Stimulated activated CD8-positive, alpha-beta memory T cell treated with anti-CD3 and anti-CD28 coated beads, Interleukin-4, amount 100 ng/mL, for 24 hours (primary cell): ENCODE results near the gene ZFTA.
"Not testable (repeated sequence)": the region's sequence is repeated elsewhere in the genome, so short reads cannot be mapped to it uniquely, and the experiment has no call there.

Experiments
- DNase-seq: peaks from one replicate; pipeline ENCODE4 v3.0.0-alpha.2; 2020; ENCODE audit warnings: low read depth

The ZFTA gene

DNA sequence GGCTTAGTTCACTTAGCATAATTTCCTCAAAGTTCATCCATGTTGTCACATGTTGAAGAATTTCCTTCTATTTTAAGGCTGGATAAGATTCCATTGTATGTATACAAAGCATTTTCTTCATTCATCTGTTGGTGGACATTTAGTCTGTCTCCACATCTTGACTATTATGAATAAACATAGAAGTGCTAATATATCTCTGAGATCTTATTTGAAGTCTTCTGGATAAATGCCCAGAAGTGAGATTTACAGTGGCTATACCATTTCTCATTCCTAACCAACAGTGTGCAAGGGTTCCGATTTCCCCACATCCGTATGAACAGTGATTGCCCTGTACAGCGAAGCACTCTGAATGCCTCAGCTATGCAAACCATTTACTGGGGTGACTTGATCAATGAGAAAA is 6.6 kb upstream of the ZFTA start:
- no peak for DNase-seq

DNA sequence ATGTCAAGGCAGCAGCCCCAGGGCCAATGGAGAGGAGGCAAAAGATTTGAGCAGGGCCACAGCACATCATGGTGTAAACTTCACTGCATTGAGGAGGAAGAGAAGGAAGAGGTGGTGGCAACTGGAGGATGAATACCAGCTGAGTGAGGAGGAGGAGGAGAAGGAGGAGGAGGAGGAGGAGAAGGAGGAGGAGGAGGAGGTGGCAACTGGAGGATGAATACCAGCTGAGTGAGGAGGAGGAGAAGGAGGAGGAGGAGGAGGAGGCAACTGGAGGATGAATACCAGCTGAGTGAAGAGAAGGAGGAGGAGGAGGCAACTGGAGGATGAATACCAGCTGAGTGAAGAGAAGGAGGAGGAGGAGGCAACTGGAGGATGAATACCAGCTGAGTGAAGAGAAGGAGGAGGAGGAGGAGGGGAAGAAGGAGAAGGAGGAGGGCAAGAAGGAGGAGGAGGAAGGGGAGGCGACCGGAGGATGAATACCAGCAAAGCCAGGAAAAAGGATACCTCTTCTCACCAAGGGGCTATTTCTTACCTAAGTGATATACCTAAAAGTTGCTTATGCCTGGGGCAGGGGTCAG is 3.3 kb upstream of the ZFTA start:
- DNase-seq, result not testable (repeated sequence)

DNA sequence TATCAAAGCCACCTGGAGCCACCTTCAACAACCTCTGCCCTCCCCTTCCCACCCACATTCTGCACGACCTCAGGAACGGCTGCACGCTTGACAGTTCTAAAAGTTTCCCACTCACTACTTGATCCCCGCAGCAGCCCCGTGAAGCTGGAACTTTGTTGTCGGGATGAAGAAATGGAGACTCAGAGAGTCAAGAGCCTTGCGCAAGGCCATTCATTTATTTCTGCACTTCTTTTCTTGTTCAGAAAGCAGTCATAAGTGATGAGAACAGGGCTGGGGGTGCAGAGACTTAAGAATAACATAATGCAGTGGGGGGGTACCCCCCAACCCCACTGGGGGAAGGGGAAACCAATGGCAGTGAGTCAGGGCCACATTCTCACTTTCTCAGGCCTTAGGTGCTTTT is 2.2 kb upstream of the ZFTA start:
- DNase-seq, result no peak

DNA sequence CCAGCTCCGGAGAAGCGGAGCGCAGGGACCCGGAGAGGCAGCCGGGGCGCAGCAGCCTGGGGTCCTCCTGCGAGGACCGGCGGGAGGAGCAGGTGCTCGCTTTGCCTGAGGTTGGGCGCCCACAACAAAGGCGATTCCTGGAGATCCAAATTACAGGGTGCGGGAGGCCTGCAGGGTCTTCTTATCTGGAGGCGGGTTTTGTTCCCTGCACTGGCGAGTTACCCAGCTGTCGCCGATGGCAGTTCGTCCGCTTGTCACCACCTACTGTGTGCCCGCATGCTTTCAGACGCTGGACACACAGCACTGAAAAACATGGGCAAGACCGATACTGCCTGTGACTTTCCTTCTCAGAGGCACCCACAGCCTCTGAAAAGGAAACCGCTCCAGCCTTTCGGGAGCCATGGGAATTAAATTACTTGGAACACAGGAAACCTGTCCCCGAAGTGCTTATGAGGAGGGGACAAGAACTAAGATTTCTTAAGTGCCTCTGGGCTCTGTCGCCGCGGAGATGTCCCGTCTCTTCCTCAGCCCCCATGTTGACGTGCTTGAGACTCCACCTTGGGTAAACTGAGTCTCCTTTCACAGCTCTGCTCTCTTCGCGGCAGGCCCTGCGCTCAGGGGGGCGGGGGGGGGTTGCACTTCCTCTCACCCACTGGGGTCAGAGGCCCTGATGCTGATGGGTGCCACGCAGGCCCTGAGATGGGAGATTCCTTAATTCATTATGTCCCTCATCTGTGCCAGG is 1.3 kb upstream of the ZFTA start:
- no peak for DNase-seq

DNA sequence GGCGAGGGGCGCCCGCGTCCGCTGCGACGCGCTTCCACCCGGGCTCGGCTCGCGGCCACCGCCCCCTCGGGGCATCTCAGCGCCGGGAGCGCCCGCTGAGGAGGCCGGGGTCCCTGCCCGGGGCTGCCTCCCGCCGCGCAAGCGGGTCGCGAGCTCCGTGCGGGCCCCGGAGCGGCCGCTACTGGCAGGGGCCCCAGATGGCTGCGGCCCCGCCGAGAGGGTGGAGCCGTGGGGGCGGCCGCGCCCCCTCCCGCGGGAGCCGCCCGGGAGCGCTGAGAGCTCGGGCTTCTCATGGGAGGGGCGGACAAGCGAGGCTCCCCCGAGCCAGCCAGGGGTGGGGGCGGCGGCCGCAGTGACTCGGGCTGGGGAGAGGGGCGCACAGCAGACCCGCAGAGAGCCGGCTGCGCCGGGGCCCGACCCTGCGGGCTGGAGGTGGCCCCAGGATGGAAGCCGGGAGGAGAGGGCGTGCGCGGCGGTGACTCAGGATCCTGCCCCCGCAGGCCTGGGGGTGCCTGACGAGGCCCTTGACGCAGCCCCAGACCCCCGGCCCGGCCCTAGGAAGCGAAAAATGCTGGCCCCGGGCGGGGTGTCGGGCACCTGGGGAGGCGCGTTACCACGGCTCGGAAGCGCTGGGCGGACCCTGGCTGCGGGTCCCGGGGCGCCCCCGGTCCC is 603 bp upstream of the ZFTA start:
- peak; percentile 25 for DNase-seq

DNA sequence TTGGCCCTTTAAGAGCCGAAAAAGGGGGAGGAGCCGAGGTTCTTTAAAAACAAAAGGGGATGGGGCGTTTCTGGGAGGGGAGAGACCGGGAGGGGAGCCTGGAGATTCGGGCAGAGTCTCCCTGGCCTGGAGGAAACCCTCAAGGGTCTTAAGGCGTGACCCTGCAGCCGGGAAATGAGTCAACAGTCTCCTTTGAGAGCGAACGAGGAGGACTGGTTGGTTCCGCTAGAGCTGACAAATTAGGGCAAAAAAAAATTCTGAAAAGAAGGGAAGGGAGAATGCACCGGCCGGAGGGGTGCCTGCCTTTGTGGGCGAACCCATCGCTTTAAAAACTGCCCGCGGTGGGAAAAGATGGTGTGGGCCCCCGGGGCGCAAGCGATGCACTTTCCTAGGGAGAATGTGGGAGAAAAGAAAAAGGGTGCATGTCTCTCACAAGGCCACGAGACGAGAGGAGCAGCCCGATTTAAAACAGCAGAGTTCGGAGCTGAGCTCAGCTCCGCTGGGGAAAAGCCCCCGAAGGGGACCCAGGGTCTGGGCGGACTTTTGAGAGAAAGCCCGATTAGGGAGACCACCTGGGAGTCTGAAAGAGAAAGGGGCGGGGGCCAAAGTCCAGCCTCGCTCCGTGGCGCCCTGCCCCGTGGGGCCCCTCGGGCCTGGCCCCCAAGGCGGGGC is 874 bp downstream of the ZFTA start:
- DNase-seq, result peak; percentile 15

DNA sequence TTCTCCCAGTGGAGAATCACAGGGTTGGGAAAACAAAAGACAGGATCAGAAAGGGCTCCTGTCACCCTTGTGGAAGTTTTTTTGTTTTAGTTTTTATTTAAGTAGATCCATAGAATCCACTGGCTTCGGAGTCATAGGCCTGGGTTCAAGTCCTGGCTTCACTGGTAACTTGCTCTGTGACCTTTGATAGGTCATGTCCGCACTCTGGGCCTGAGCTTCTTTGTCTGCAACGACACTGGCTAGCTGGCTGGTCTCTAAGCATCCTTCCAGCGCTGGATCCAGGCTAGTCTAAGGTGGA is 1.4 kb downstream of the ZFTA start:
- no peak for DNase-seq

DNA sequence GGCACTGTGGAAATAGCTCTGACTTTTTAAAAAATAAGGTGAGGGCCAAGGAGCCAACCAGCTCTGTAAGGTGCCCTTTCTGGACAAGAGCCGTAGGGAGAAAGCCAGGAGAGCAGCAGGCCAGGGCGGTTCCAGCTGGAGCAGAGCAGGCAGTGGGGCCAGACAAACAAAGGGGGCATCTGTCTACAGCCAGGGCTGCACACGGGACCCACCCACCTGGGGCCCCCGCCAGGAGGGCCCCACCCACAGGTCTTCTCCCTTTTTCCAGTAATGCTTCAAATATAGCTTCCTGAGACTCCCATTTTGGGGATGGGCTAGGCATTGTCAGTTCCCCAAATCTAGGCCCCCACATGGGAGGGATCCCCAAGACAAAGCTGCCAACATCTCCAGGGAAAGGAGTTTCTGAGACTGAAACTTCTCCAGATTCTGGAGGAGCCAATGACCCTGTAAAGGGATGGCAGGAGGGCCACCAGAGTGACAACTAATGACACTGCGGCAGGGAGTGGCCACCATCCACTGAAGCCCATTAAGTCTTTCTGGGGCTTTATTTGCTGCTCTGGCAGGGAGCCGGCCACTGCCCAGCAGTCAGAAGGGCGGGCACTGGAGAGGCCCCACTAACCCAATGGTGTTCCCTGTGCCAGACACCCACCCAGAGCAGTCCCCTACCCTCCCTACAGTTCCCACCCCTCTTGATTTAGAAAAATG is 1.9 kb downstream of the ZFTA start:
- DNase-seq, result no peak

DNA sequence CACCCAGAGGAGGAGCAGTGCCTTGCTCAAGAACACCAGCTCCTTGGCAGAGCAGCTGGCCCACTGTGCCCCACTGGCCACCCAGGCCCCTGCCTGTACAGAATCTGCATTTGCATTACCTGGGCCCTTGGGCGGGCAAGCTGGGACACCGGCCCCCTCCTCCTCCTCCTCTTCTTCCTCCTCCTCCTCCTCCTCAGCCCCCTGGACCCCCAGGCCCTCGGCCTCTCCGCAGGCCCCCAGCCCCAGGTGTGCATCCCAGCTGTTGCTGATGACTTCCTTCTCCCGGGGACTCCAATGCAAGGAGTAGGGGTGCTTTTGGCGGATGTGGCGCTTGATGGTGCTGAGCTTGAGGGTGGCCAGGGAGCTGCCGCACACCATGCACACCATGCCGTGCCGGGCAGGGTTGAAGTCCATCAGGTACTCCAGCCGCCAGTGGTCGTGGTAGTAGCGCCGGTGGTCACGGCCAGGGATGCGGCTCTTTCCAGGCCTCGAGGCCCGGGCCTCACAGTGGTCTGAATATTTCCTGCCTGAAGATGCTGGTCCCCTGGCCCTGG is 2.8 kb downstream of the ZFTA start:
- DNase-seq, result no peak

DNA sequence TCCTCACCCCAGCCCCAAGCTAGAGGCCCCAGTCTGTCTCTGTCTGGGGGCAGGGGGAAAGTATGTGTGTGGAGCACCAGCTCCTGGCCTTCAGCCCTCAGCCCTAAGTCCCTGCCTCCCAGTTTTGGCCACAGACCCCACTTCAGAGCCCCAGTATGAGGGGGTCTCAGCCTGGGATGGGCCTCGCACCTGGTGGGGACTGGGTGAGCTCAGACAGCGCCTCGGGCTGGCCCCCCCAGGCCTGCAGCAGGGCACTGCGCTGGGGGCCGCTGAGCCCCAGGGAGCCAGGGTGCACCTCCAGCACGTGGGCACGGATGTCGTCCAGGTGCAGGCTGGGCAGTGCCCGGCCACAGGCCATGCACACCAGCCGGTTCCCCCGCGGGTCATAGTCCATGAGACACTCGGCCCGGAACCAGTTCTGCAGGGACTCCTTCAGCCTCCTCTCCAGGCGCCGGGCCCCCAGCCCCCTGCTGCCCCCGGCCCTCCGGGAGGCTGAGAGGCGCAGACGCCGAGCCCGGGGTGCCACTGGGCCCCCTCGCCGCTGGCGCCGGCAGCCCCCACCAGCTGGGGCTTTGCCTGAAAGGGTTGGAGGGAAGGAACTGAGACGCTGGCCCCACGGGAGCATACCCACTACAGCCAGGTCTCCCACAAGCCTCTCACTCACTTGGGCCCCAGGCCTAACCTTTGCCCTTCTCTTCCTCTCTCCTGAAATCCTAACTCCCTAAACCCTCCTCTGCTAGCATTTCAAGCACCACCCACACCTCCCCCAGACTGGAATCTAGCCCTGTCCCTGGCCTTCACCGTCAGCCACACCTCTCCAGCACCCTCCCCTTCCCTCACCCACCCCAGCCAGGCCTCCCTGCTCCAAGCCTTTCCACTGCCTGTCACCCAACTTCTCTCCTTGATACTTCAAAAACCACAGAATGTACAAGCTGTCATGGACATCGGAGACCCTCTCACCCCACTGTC is 3.6 kb downstream of the ZFTA start:
- no peak for DNase-seq

DNA sequence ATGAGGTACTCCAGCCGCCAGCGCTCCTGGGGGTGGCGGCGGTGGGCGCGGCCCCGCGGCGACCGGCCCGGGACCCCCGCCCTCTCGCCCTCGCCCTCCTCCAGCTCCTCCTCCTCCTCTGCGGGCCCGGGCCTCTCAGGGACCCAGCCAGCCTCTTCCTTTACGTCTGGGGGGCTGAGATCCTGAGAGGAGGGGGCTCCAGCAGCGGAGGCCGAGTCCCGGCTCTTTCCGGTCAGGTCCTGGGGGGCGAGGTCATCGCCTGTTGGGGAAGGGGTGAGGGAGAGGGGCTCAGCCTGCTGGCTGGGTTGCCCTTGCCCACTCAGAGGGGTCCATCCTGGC is 4.3 kb downstream of the ZFTA start:
- DNase-seq, result no peak

DNA sequence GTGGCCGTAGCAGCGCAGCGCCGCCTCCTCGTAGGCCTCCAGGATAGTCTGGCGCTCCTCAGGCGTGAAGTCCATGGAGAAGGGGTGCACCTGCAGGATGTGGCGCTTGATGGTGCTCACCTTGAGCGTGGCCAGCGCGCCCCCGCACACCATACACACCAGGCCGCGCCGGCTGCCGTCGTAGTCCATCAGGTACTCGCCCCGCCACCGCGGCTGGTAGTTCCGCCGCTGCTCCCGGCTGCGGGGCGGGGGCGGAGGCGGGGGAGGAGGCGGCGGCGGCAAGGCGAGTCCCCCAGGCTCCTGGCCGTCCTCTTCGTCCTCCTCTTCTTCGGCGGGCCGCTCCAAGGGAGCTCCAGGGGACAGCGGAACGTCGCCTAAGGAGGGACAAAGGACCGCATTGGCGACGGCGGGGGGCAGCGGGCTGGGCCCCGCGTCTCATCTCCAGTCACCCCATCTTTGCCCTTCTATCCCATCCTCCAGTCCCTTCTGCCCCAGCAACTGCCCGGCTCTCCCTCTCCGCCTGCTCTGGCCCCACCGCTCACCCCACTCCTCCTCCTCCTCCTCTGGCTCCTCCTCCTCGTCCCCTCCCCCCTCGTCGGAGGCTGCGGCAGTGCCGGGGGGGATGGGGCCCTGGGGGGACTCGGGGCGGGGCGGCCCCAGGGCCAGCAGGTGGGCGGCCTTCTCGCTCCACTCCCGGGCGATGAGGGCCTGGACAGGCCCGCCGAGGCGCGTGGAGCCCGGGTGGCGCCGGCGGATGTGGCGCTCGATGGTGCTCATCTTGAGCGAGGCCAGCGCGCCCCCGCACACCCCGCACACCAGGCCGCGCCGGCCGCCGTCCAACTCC is 4.9 kb downstream of the ZFTA start:
- DNase-seq, result no peak

DNA sequence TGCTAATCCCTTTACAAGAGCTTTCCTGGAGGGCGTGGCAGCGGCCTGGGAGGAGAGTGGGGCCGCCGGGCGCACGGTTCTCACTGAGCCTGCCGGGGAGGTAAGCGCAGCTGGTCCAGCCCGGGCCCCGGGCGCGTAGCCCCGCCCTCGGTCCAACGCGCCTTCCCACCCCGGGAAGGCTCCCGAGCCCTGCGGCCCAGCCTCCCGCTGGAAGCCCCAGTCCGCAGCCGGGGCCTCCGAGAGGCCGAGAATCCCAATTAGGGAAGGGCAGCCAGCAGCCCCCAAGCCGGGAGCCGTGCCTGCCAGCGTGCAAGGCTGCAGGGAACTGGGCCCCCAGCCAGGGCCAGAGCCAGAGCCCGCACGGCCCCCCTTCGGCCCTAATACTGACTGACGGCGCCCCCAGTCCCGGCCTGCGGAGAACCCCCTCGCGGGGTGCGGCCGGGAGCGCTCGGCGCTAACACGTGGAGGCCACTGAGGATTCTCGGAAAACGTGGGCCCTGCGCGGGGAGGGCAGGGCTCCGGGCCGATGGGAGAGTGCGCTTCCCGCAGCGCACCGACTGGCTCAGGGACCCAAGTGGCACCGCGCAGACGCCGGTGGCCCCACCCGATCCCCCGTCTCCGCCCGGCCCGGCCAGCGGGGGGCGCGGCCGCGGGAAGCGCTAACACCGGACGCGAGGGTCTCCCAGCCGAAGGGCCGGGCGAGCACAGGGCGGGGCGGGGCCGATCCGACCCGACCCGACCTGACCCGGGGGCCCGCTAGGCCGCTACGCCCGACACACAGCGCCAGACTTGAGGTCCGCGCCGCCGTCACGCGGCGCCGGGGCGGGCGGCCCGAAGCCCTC is 5.7 kb downstream of the ZFTA start:
- no peak for DNase-seq

DNA sequence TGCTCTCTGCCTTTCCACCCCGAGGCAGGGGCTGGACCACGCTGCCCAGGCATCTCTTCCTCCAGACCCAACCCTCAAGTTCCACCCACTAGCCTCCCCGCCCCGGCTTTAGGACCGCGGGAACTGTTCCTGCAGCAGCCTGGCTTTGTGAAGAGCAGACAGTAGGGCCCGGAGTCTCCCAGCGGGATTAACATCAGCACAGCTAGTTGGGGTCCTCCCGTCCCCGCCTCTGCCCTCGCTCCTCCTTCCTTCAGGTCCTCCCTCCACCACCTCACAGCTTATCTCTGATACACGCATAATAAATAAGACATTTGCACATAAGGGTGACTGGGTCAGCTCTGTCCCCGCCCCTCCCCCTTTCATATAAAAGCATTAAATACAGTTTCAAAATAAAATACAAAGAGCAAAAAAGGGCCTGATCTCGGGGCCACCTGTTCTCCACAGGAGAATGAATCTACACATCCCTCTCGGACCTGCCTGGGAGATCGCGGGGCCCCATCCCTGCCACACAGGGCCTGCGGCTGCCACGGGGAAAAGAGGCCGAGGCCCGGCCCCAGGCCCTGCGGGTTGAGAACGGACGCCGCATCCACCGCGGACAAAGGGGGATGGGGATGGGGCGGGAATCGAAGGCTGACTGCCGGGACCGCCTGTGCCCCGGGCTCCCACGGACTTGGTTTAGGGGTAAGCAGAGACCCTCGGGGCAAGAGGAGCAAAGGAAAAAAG is 6.5 kb downstream of the ZFTA start:
- no peak for DNase-seq

DNA sequence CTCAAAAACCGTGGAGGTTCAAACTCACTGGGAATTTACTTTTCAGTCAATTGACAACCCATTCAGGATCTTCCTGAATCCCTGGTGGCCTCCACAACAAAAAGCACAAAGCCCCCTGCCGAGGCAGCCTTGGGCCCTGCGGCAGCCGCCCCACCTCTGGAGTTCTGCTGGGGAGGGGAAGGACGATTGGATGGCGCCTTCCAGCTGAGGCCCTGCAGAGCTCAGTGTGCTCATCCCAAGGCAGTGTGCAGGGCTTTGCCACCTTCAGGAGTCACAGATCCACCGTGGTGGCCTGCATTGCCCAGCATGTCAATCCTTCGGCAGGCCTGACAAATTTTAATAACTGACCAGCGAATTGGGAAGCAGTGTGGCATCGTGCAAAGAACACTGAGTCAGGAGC is 7.4 kb downstream of the ZFTA start:
- DNase-seq, result no peak

DNA sequence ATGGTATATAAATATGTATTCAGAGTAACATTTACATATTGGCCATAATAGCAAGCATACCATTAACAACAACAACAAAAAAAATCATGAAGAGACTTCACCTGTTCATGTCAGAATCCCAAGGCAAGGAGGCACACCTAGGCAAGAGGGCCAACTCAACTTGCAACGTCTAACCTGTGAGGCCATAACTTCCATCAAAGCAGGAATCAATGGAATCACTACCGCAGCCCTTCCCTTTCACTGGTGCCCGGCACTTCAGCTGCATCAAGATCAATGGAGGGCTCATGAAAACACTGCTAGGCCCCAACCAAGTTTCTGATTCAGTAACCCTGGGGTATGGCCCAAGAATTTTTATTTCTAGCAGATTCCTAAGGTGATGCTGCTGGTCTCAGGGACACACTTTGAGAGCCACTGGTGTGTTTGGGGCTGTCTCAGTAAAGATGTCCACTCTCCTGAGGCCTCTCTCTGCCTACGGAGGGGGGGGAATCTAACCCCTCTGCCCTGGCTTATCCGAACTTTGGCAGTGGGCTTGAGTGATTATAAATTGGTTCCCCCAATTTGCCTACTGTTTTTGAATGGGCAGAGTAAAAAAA is 8.0 kb downstream of the ZFTA start:
- DNase-seq, result no peak

DNA sequence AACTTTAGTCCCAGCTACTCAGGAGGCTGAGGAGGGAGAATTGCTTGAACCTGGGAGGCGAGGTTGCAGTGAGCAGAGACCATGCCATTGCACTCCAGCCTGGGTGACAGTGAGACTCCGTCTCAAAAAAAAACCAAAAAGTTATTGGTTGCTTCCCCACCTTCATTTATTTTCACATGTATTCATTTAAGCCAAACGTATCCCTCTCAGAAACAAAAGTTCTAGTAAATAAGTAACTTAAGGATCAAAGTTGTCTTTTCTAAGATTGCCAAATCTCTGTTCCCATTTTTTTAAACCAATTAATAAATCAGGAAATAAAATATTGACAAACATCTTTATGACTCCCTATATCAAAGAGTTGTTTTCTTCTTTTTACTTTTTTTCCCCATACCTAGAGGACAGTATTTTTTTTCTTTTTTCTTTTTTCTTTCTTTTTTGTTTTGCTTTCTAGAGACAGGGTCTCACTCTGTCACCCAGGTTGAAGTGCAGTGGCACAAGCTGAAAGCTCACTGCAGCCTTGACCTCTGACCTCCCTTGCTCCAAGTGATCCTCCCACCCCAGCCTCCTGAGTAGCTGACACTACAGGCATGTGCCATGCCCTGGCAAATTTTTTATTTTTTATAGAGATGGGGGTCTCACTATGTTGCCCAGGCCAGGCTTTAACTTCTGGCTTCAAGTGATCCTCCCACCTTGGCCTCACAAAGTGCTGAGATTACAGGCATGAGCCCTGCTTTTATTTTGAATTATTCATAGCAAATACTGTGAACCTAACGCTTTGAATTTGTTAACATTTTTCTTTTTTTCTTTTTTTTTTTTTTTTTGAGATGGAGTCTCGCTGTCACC is 11.4 kb downstream of the ZFTA start:
- DNase-seq, result no peak
